Measurements from ENCODE around the gene ST3GAL3. TPM values are rescaled to one million over a fixed set of nuclear protein-coding genes. Genes with fewer than 3 reads are reported as not detected.
A peak's percentile ranks its signal among the peaks of the same experiment; 100 is the strongest.

The ST3GAL3 gene
- total RNA-seq, 1 experiment from 2014 or later = 8.3 TPM

- H4K91ac ChIP-seq (ENCODE audit: insufficient read length, low read depth, low read length) = no peak overlapping the region
- Mint-ChIP-seq H3K27me3 (ENCODE audit: low read depth) (peaks cover 1% of the 10 kb centered on the region; the same call in 1 of the 2 replicates), H3K27ac (peak overlapping the region; percentile 88 to 94 (median 88); a peak in 6 of 7 replicates), H3K4me3 (peak overlapping the region; percentile 82 to 95), H3K36me3 (ENCODE audit: insufficient read depth in 1 of 3, low read depth in 3 of 3) (peaks cover 23 to 53% (median 38%) of the 10 kb centered on the region in 3 experiments; a peak in 6 of 7 replicates), H3K4me1 (peaks cover 31 to 43% of the 10 kb centered on the region in 2 experiments), H3K9me3 (no peaks in the 10 kb centered on the region)
- no peak overlapping the region for H3K27ac ChIP-seq (ENCODE audit: insufficient read length, low read depth, low read length)
- peaks cover 22% of the 10 kb centered on the region for H3K23me2 ChIP-seq (ENCODE audit: insufficient read length, low read depth, low read length, poor library complexity, severe bottlenecking)
- H3K18ac ChIP-seq (ENCODE audit: insufficient read length, low read depth, low read length) = no peak overlapping the region
- H3K79me2 ChIP-seq (ENCODE audit: insufficient read depth, low read length) = peaks cover 3% of the 10 kb centered on the region; the same call in 1 of the 2 replicates
- H3K27me3 ChIP-seq (ENCODE audit: insufficient read depth, low read length) = no peaks in the 10 kb centered on the region
- H4K8ac ChIP-seq (replicated peaks; ENCODE audit: insufficient read length, low read depth, low read length) = no peak overlapping the region
- no peak overlapping the region for H2BK120ac ChIP-seq (ENCODE audit: low read depth, low read length, poor library complexity, severe bottlenecking)
- no peak overlapping the region for H2AFZ ChIP-seq (ENCODE audit: low read length)
- no peak for DNase-seq
- H3K4me2 ChIP-seq (ENCODE audit: insufficient read depth, insufficient read length, low read length) = peak overlapping the region; percentile 82
- no peak overlapping the region for H4K5ac ChIP-seq (ENCODE audit: insufficient read length, low read depth, low read length)
- H3K56ac ChIP-seq (ENCODE audit: insufficient read length, low read depth, low read length) = no peak overlapping the region
- no peak overlapping the region for H3K4ac ChIP-seq (ENCODE audit: low read depth, low read length)
- H3K23ac ChIP-seq (ENCODE audit: insufficient read length, low read depth, low read length) = no peak overlapping the region
- H2BK15ac ChIP-seq (ENCODE audit: low read depth, low read length) = no peak overlapping the region
- no CpG with 5 or more reads among the region's 9 CpGs for WGBS (ENCODE audit: extremely low coverage, insufficient read length, low lambda C conversion rate)
- no peak overlapping the region for H3K14ac ChIP-seq (ENCODE audit: insufficient read depth, low read length)
- H3K9ac ChIP-seq (ENCODE audit: extremely low read depth, insufficient read length, low read length) = peak overlapping the region; percentile 10
- H3K4me1 ChIP-seq (ENCODE audit: insufficient read depth, low read length) = peaks cover 5% of the 10 kb centered on the region; the same call in 1 of the 2 replicates
- no peaks in the 10 kb centered on the region for H4K20me1 ChIP-seq (ENCODE audit: control insufficient read depth, insufficient read depth, insufficient read length)
- peaks cover 9% of the 10 kb centered on the region for H3K79me1 ChIP-seq (ENCODE audit: insufficient read depth, low read depth, low read length, poor library complexity, severe bottlenecking)
- H2BK20ac ChIP-seq (ENCODE audit: low read depth, low read length, poor library complexity, severe bottlenecking) = no peak overlapping the region
- no peak overlapping the region for H2BK12ac ChIP-seq (ENCODE audit: insufficient read length, low read depth, low read length)
- H2BK5ac ChIP-seq (ENCODE audit: insufficient read length, low read length) = no peak overlapping the region
- H3K9me3 ChIP-seq (ENCODE audit: control insufficient read depth, low read depth, low read length) = no peaks in the 10 kb centered on the region
- no peak overlapping the region for H2AK5ac ChIP-seq (ENCODE audit: insufficient read length, low read length)
- TF ChIP-seq, protein P1, sequence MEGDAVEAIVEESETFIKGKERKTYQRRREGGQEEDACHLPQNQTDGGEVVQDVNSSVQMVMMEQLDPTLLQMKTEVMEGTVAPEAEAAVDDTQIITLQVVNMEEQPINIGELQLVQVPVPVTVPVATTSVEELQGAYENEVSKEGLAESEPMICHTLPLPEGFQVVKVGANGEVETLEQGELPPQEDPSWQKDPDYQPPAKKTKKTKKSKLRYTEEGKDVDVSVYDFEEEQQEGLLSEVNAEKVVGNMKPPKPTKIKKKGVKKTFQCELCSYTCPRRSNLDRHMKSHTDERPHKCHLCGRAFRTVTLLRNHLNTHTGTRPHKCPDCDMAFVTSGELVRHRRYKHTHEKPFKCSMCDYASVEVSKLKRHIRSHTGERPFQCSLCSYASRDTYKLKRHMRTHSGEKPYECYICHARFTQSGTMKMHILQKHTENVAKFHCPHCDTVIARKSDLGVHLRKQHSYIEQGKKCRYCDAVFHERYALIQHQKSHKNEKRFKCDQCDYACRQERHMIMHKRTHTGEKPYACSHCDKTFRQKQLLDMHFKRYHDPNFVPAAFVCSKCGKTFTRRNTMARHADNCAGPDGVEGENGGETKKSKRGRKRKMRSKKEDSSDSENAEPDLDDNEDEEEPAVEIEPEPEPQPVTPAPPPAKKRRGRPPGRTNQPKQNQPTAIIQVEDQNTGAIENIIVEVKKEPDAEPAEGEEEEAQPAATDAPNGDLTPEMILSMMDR (conservative IDR thresholded peaks at IDR 0.05) = no peak
- no peak overlapping the region for H3T11ph ChIP-seq (ENCODE audit: low read length)
These were observed 266.7 kb downstream of the ST3GAL3 start for GRCh38 chr1:43973981-43974442.
